Peyer's patch (tissue), 4 donors: ENCODE data around the gene POFUT2. TPM values are rescaled to one million over a fixed set of nuclear protein-coding genes. Genes with fewer than 3 reads are reported as not detected.

Source experiments
- DNase-seq, 3 donors: peaks; one replicate each; pipeline ENCODE4 v3.0.0-alpha.2; 2017 to 2019
- H3K27ac ChIP-seq, 4 donors: fragments of 200-600 bp; sonication (generic); one replicate each; pipeline ENCODE4 v1.5.1; 2016 to 2019
- H3K27me3 ChIP-seq, 2 donors: fragments of 200-600 bp; sonication (generic); one replicate each; pipeline ENCODE4 v1.5.1; 2019
- H3K36me3 ChIP-seq, 3 donors: fragments of 200-600 bp; sonication (generic); one replicate each; pipeline ENCODE4 v1.5.1; 2016 to 2019
- H3K4me1 ChIP-seq, 4 donors: fragments of 200-600 bp; sonication (generic); one replicate each; pipeline ENCODE4 v1.5.1; 2016 to 2019
- H3K4me3 ChIP-seq, 4 donors: fragments of 200-600 bp; sonication (generic); 1 replicate in 3 of 4; 2 replicates in 1 of 4; pipeline ENCODE4 v1.5.1; 2016 to 2019; ENCODE audit warnings: mild to moderate bottlenecking in 1 of 4
- H3K9me3 ChIP-seq, 4 donors: fragments of 200-600 bp; sonication (generic); one replicate each; pipeline ENCODE4 v1.5.1; 2016 to 2019; ENCODE audit warnings: mild to moderate bottlenecking in 1 of 4
- POLR2A ChIP-seq, 2 donors: fragments of 450-650 bp; IDR thresholded peaks; one replicate each; pipeline ENCODE4 v1.5.1; 2017; ENCODE audit warnings: antibody characterized with exemption in 2 of 2, mild to moderate bottlenecking in 2 of 2, moderate library complexity in 2 of 2
- total RNA-seq, 4 donors: library from RNA; depleted of rRNA; stranded (reverse); fragments of >200 nt; gene quantifications; one replicate each; pipeline ENCODE4 v1.1.0, GENCODE V29; 2016
- TF ChIP-seq, protein P1 (sequence below), 6 experiments: fragments of 450-650 bp in 4 of 6; fragments of 200-600 bp in 2 of 6; sonication (generic) in 1 of 6; IDR thresholded peaks; one replicate each; pipeline ENCODE4 v1.5.1; 2017 to 2019; ENCODE audit warnings: antibody characterized with exemption in 6 of 6, mild to moderate bottlenecking in 3 of 6, moderate library complexity in 1 of 6

Gene POFUT2
- total RNA-seq, 4 donors from 2014 or later = 25.6 to 76.4 (median 47.6) TPM

DNA sequence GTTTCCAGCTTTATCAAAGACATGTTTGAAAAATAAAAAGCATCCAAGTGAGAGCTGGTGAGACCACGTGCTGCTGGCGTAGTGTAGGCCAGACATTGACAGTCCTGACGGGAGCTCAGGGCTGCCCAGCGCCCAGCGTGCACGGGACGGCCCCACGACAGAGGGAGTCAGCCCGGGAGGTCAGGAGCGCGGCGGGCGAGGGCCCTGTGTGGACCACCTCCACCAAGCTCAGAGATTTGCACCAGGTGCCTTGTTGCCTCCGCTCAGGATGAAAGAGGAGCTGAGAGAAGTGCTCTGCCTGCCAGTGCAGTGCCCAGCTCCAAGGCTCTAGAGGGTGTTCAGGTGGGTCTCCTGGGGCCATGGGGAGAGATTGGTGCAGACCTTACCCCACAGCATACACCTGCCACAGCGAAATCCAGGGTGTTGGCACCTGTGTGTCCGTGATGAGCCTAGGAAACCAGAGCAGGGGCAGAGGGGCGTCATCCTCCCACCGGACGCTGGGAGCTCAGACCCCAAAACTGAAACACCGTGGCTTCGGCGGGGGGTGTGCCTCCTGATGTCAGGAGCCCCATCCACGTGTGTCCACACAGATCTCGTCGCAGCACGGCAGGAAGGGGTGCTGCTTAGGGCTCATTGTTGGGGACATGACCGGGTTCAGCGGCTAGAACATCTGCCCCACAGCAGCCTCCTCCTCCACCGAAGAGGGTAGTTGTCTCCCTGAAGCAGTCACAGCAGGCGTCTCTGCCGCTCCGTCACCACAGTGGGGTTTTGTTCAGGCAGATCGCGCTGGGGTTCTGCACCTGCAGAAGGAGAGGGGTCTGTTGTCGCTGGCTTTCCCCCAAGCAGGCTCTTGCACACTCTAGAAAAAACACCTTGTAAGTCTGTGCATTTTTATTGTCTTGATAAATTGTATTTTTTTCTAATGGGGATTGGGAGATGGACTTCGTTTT lies 64.2 kb downstream of the POFUT2 start:
- H3K27me3 ChIP-seq = no peaks in the 10 kb centered on the region
- peaks cover 0 to 10% (median 0%) of the 10 kb centered on the region in 3 donors for H3K36me3 ChIP-seq
- no peak overlapping the region for H3K27ac ChIP-seq
- no peak overlapping the region for H3K4me3 ChIP-seq
- H3K4me1 ChIP-seq = peaks cover 0 to 3% (median 0%) of the 10 kb centered on the region in 4 donors
- no peak for TF ChIP-seq POLR2A (IDR thresholded peaks at IDR 0.05)
- TF ChIP-seq, protein P1, sequence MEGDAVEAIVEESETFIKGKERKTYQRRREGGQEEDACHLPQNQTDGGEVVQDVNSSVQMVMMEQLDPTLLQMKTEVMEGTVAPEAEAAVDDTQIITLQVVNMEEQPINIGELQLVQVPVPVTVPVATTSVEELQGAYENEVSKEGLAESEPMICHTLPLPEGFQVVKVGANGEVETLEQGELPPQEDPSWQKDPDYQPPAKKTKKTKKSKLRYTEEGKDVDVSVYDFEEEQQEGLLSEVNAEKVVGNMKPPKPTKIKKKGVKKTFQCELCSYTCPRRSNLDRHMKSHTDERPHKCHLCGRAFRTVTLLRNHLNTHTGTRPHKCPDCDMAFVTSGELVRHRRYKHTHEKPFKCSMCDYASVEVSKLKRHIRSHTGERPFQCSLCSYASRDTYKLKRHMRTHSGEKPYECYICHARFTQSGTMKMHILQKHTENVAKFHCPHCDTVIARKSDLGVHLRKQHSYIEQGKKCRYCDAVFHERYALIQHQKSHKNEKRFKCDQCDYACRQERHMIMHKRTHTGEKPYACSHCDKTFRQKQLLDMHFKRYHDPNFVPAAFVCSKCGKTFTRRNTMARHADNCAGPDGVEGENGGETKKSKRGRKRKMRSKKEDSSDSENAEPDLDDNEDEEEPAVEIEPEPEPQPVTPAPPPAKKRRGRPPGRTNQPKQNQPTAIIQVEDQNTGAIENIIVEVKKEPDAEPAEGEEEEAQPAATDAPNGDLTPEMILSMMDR (IDR thresholded peaks at IDR 0.05) = no peak
- no peak for DNase-seq
- H3K9me3 ChIP-seq = no peaks in the 10 kb centered on the region

DNA sequence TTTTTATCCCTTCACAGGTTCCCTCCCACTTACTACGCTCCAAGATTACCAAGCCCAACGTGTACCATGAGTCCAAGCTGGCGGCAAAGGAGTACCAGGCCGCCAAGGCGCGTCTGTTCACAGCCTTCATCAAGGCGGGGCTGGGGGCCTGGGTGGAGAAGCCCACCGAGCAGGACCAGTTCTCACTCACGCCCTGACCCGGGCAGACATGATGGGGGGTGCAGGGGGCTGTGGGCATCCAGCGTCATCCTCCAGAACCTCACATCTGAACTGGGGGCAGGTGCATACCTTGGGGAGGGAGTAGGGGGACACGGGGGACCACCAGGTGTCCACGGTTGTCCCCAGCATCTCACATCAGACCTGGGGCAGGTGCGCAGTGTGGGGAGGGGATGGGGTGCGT lies 65.7 kb downstream of the POFUT2 start:
- H3K27ac ChIP-seq = no peak overlapping the region
- DNase-seq = no peak
- peaks cover 0 to 10% (median 0%) of the 10 kb centered on the region in 3 donors for H3K36me3 ChIP-seq
- H3K4me3 ChIP-seq = no peak overlapping the region
- no peaks in the 10 kb centered on the region for H3K9me3 ChIP-seq
- H3K27me3 ChIP-seq = no peaks in the 10 kb centered on the region
- peaks cover 0 to 3% (median 0%) of the 10 kb centered on the region in 4 donors for H3K4me1 ChIP-seq
- TF ChIP-seq, protein P1 (IDR thresholded peaks at IDR 0.05) = no peak
- TF ChIP-seq POLR2A (IDR thresholded peaks at IDR 0.05) = no peak

DNA sequence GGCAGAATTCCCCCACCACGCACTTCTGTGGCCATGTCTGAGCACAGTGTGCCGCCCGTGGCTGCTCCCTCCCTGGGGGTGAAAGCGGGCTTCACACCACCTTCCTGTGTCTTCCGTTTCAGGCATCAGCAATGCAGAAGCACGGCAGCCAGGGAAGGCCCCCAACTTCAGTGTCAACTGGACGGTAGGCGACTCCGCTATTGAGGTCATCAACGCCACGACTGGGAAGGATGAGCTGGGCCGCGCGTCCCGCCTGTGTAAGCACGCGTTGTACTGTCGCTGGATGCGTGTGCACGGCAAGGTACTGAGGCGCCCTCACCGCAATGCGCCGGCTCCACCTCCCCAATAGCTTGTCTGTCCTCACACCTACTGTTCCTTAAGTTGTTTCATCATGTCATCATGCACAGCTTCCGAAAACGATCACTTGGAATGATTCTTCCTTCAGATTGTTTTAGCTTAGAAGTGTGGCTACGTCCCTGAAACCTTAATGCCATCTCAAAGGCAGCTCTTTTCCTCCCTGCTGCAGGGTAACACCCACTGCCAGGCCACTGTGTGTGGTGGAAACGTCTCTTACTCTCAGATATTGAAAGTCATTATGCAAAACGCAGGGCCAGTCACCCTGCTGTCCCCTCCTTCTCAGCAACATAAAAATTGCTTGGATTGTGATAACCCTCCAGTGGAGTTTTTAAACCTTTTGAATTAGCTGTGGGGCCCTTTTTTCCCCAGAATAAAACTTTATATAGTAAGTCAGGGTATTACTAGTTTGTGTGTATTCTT lies 66.8 kb downstream of the POFUT2 start:
- Histone ChIP-seq H3K27ac (no peak overlapping the region), H3K4me1 (peaks cover 0 to 3% (median 0%) of the 10 kb centered on the region in 4 donors), H3K4me3 (no peak overlapping the region), H3K27me3 (no peaks in the 10 kb centered on the region), H3K9me3 (no peaks in the 10 kb centered on the region), H3K36me3 (peaks cover 0 to 10% (median 0%) of the 10 kb centered on the region in 3 donors)
- no peak for DNase-seq
- no peak for TF ChIP-seq POLR2A (IDR thresholded peaks at IDR 0.05)
- TF ChIP-seq, protein P1 (IDR thresholded peaks at IDR 0.05) = no peak

DNA sequence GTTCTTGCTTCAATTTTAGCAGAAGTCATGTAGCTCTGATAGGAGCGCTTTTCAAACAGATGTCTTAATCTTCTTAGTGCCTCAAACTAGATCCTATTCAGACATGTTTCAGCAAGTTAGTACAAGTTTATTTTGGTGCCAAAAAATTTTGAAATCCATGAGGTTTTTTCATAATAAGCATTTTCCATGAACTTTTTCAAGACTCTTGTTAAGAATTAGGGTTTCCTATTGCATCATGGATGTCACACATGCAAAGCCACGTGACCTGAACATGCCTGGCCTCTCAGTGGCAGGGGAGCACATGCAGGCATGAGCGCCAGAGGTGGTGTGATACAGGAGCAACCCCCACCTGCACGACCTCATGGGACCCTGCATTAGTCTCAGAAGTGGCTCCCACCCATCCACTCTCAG lies 67.6 kb downstream of the POFUT2 start:
- H3K36me3 ChIP-seq = peaks cover 0 to 10% (median 0%) of the 10 kb centered on the region in 3 donors
- no peaks in the 10 kb centered on the region for H3K9me3 ChIP-seq
- DNase-seq = no peak
- H3K4me1 ChIP-seq = peaks cover 0 to 3% (median 0%) of the 10 kb centered on the region in 4 donors
- TF ChIP-seq, protein P1 (IDR thresholded peaks at IDR 0.05) = no peak
- no peak for TF ChIP-seq POLR2A (IDR thresholded peaks at IDR 0.05)
- H3K27ac ChIP-seq = no peak overlapping the region
- H3K27me3 ChIP-seq = no peaks in the 10 kb centered on the region
- H3K4me3 ChIP-seq = no peak overlapping the region

DNA sequence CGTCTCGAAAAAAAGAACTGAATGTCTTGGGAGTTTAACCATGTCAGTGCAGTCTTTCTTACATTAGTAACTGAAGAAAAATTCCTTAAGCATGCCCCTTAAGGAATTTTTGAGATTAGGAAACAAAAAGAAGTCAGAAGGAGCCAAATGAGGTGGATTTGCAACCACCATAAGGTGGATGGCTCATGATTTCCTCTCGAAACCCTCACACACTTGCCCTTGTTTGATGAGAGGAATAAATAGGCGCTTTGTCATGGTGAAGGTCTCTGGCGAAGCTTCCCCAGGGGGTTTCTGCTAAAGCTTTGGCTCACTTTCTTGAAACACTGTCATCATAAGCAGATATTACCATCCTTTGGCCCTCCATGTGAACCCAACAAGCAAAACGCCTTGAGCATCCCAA lies 68.2 kb downstream of the POFUT2 start:
- no peak for TF ChIP-seq POLR2A (IDR thresholded peaks at IDR 0.05)
- TF ChIP-seq, protein P1 (IDR thresholded peaks at IDR 0.05) = no peak
- no peaks in the 10 kb centered on the region for H3K9me3 ChIP-seq
- DNase-seq = no peak
- H3K4me3 ChIP-seq = no peak overlapping the region
- no peaks in the 10 kb centered on the region for H3K4me1 ChIP-seq
- H3K36me3 ChIP-seq = peaks cover 0 to 10% (median 0%) of the 10 kb centered on the region in 3 donors
- no peaks in the 10 kb centered on the region for H3K27me3 ChIP-seq
- no peak overlapping the region for H3K27ac ChIP-seq
